AG04450 (cell line): Measurements from ENCODE around the gene TMEM59L. TPM values are rescaled to one million over a fixed set of nuclear protein-coding genes. Genes with fewer than 3 reads are reported as not detected.

Experiments
- CTCF ChIA-PET: fragments of 300-600, 350-600 bp; formaldehyde crosslinking; extraction: SDS; loops from one replicate; lab custom pipeline; 2022; ENCODE audit warnings: antibody characterized with exemption, inconsistent platforms; lab: Charles Lee
- POLR2A ChIA-PET: fragments of 350-600 bp; formaldehyde crosslinking; extraction: SDS; loops from one replicate; lab custom pipeline; 2021; ENCODE audit warnings: antibody characterized with exemption, inconsistent platforms; lab: Yijun Ruan, JAX
- DNase-seq: peaks from one replicate; pipeline ENCODE4 v3.0.0-alpha.2; 2011; ENCODE audit warnings: low read depth, low spot score
- H3K27ac ChIP-seq: one replicate; pipeline ENCODE4 v1.5.1; 2012; ENCODE audit warnings: low read depth, low read length, control low read depth
- H3K27me3 ChIP-seq: one replicate; pipeline ENCODE4 v1.6.0; 2012; ENCODE audit warnings: low read length; ENCODE audit not compliant: control insufficient read depth, insufficient read depth
- H3K4me3 ChIP-seq: 2 replicates; pipeline ENCODE4 v1.5.1; 2011; ENCODE audit warnings: mild to moderate bottlenecking, low read depth, low read length, control low read depth
- H3K9me3 ChIP-seq: 2 replicates; pipeline ENCODE4 v1.5.1; 2012; ENCODE audit warnings: low read length; ENCODE audit not compliant: control insufficient read depth, insufficient read depth
- CTCF ChIP-seq: IDR thresholded peaks from 2 replicates; pipeline ENCODE4 v1.5.1; 2011; ENCODE audit warnings: low read depth, low read length, control low read depth, inconsistent platforms
- polyA plus RNA-seq: library from polyadenylated mRNA; depleted of rRNA; stranded (reverse); fragments of >200 nt; gene quantifications from 2 replicates; pipeline ENCODE4 v1.2.3, GENCODE V29; 2011

The TMEM59L gene
- polyA plus RNA-seq, 1 experiment, result 0.81 TPM

GRCh38 chr19:18666784-18667183 is 54.1 kb downstream of the TMEM59L start:
- ChIA-PET CTCF (interaction anchor here (1.2 kb wide), 1 partner anchor 181 kb away, joined by 3 read pairs; no protein-coding TSS in a partner anchor), POLR2A (no interaction called here)
- Histone ChIP-seq H3K27me3 (no peaks in the 10 kb centered on the region), H3K27ac (no peak overlapping the region), H3K4me3 (no peak overlapping the region), H3K9me3 (peaks cover 14% of the 10 kb centered on the region; the same call in 1 of the 2 replicates)
- DNase-seq, result no peak
- TF ChIP-seq CTCF, result no peak

GRCh38 chr19:18667531-18668251 is 55.0 kb downstream of the TMEM59L start:
- POLR2A ChIA-PET, result no interaction called here
- Histone ChIP-seq H3K9me3 (peaks cover 14% of the 10 kb centered on the region; the same call in 1 of the 2 replicates), H3K4me3 (no peak overlapping the region), H3K27ac (no peak overlapping the region), H3K27me3 (no peaks in the 10 kb centered on the region)
- DNase-seq, result no peak
- CTCF ChIA-PET, result no interaction called here
- no peak for TF ChIP-seq CTCF

GRCh38 chr19:18668252-18668631 is 55.6 kb downstream of the TMEM59L start:
- POLR2A ChIA-PET, result no interaction called here
- Histone ChIP-seq H3K27me3 (no peaks in the 10 kb centered on the region), H3K9me3 (peaks cover 14% of the 10 kb centered on the region; the same call in 1 of the 2 replicates), H3K27ac (no peak overlapping the region), H3K4me3 (no peak overlapping the region)
- DNase-seq, result no peak
- CTCF ChIA-PET, result no interaction called here
- no peak for TF ChIP-seq CTCF

GRCh38 chr19:18668744-18669523 is 56.3 kb downstream of the TMEM59L start:
- no peak for DNase-seq
- TF ChIP-seq CTCF, result no peak
- Histone ChIP-seq H3K4me3 (no peak overlapping the region), H3K27ac (no peak overlapping the region), H3K9me3 (peaks cover 14% of the 10 kb centered on the region; the same call in 1 of the 2 replicates), H3K27me3 (no peaks in the 10 kb centered on the region)
- POLR2A ChIA-PET, result no interaction called here
- CTCF ChIA-PET, result interaction anchor here (0.5 to 1.0 kb wide), 2 partner anchors 16 to 178 kb away, joined by 3 to 4 read pairs; no protein-coding TSS in a partner anchor

GRCh38 chr19:18669524-18669817 is 56.8 kb downstream of the TMEM59L start:
- CTCF ChIA-PET, result interaction anchor here (0.5 to 1.0 kb wide), 2 partner anchors 17 to 178 kb away, joined by 3 to 4 read pairs; no protein-coding TSS in a partner anchor
- H3K4me3 ChIP-seq, result no peak overlapping the region
- DNase-seq, result no peak
- no peaks in the 10 kb centered on the region for H3K27me3 ChIP-seq
- TF ChIP-seq CTCF, result no peak
- H3K27ac ChIP-seq, result no peak overlapping the region
- H3K9me3 ChIP-seq, result peaks cover 14% of the 10 kb centered on the region; the same call in 1 of the 2 replicates
- POLR2A ChIA-PET, result interaction anchor here (0.5 kb wide), 1 partner anchor 20 kb away, joined by 3 read pairs; no protein-coding TSS in a partner anchor
